ENCODE data around the gene ABI1.
"Not testable (repeated sequence)": the region's sequence is repeated elsewhere in the genome, so short reads cannot be mapped to it uniquely, and the experiment has no call there.

Gene ABI1

GRCh38 chr10:26903431-26904217 lies 42.9 kb upstream of the ABI1 start:
- no peak overlapping the region for H3K4me3 ChIP-seq (ENCODE audit: low read depth, low read length)
- CTCF ChIA-PET, result interaction anchor here (0.7 to 0.9 kb wide), 2 partner anchors 21 to 147 kb away, joined by 3 read pairs; no protein-coding TSS in a partner anchor
- TF ChIP-seq KLF7 (tag by site-specific recombination; IDR thresholded peaks at IDR 0.05; ENCODE audit: borderline replicate concordance) (no peak), ZFP3 (tag by site-specific recombination; IDR thresholded peaks at IDR 0.05; ENCODE audit: low read depth) (no peak), ZNF585B (tag by site-specific recombination; IDR thresholded peaks at IDR 0.05) (no peak), ZNF366 (tag by site-specific recombination; conservative IDR thresholded peaks at IDR 0.05) (no peak), ZNF707 (tag by site-specific recombination; IDR thresholded peaks at IDR 0.05) (no peak), SETDB1 (IDR thresholded peaks at IDR 0.05; ENCODE audit: insufficient read length, low read length) (no peak)
- TF ChIP-seq, protein P1, sequence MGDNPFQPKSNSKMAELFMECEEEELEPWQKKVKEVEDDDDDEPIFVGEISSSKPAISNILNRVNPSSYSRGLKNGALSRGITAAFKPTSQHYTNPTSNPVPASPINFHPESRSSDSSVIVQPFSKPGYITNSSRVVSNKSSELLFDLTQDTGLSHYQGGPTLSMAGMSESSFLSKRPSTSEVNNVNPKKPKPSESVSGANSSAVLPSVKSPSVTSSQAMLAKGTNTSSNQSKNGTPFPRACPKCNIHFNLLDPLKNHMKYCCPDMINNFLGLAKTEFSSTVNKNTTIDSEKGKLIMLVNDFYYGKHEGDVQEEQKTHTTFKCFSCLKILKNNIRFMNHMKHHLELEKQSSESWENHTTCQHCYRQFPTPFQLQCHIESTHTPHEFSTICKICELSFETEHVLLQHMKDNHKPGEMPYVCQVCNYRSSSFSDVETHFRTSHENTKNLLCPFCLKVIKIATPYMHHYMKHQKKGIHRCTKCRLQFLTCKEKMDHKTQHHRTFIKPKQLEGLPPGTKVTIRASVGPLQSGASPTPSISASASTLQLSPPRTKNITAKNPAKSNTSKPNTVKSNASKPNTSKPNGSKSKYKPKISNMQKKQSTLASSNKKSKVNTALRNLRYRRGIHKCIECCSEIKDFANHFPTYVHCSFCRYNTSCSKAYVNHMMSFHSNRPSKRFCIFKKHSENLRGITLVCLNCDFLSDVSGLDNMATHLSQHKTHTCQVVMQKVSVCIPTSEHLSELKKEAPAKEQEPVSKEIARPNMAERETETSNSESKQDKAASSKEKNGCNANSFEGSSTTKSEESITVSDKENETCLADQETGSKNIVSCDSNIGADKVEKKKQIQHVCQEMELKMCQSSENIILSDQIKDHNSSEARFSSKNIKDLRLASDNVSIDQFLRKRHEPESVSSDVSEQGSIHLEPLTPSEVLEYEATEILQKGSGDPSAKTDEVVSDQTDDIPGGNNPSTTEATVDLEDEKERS (tag by site-specific recombination; IDR thresholded peaks at IDR 0.05), result no peak
- H3K9me3 ChIP-seq (ENCODE audit: control insufficient read depth, insufficient read depth, low read depth, low read length), result no peaks in the 10 kb centered on the region
- H3K4me1 ChIP-seq (ENCODE audit: control insufficient read depth, insufficient read depth, low read length), result no peaks in the 10 kb centered on the region
- no peaks in the 10 kb centered on the region for H3K36me3 ChIP-seq (ENCODE audit: control insufficient read depth in 2 of 2, insufficient read depth in 1 of 2, low read length in 2 of 2)
- no peak overlapping the region for H3K27ac ChIP-seq (ENCODE audit: extremely low read depth, low read depth, low read length)
- POLR2A ChIA-PET, result no interaction called here

DNA sequence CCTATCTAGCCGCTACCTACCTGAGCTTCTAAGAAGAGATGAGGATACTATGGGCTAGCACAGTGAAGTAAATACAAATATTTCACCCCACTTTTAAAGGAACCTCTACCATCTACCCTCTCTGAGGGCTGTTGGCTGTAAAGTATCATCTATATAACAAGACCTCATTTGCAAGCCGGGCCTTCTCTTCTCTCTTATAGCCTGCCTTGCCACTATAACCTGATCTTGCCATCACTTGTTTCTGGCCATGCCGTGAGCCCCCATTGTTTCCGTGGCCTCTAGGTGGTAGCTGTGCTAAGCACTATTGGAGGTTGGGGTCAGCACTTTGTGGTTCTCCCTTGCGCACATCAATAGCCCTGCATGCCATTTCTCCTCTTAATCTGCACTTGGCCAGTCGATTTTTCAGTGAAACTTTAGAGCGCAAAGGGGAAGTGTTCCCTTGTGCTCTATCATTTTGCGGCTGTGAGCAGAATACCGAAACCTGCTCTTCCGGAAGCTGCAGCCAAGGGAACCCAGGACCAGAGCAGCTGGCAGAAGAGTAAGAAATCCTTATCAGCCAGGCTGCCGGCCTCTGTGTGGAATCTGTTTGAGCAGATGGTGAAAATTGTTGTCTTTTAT lies 31.7 kb upstream of the ABI1 start:
- not testable (repeated sequence) for H3K4me3 ChIP-seq (ENCODE audit: low read depth, low read length); H3K27ac ChIP-seq (ENCODE audit: extremely low read depth, low read depth, low read length)
- CTCF ChIA-PET, result interaction anchor here (0.6 kb wide), 1 partner anchor 119 kb away, joined by 3 read pairs; no protein-coding TSS in a partner anchor

GRCh38 chr10:26890956-26891355 lies 30.2 kb upstream of the ABI1 start:
- Histone ChIP-seq H3K9me3 (ENCODE audit: control insufficient read depth, insufficient read depth, low read depth, low read length) (no peaks in the 10 kb centered on the region), H3K4me3 (ENCODE audit: low read depth, low read length) (no peak overlapping the region), H3K27ac (ENCODE audit: extremely low read depth, low read depth, low read length) (no peak overlapping the region), H3K4me1 (ENCODE audit: control insufficient read depth, insufficient read depth, low read length) (no peaks in the 10 kb centered on the region), H3K36me3 (ENCODE audit: control insufficient read depth in 2 of 2, insufficient read depth in 1 of 2, low read length in 2 of 2) (no peaks in the 10 kb centered on the region)
- CTCF ChIA-PET, result interaction anchor here (0.6 to 1.1 kb wide), 5 partner anchors 14 to 472 kb away, joined by 3 to 6 read pairs (median 4); no protein-coding TSS in a partner anchor
- POLR2A ChIA-PET, result no interaction called here
- TF ChIP-seq, protein P2, sequence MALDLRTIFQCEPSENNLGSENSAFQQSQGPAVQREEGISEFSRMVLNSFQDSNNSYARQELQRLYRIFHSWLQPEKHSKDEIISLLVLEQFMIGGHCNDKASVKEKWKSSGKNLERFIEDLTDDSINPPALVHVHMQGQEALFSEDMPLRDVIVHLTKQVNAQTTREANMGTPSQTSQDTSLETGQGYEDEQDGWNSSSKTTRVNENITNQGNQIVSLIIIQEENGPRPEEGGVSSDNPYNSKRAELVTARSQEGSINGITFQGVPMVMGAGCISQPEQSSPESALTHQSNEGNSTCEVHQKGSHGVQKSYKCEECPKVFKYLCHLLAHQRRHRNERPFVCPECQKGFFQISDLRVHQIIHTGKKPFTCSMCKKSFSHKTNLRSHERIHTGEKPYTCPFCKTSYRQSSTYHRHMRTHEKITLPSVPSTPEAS (tag by site-specific recombination; IDR thresholded peaks at IDR 0.05), result peak; percentile 90
- peak; percentile 55; the same call in 1 of the 2 replicates for TF ChIP-seq ZNF792 (tag by site-specific recombination; IDR thresholded peaks at IDR 0.05)
- TF ChIP-seq ZNF654 (tag by site-specific recombination; IDR thresholded peaks at IDR 0.05; ENCODE audit: low read depth), result peak; percentile 84
- TF ChIP-seq KLF8 (tag by site-specific recombination; IDR thresholded peaks at IDR 0.05), result peak; percentile 17; the same call in 1 of the 2 replicates
- peak; percentile 29; the same call in 1 of the 2 replicates for TF ChIP-seq ZNF211 (tag by site-specific recombination; IDR thresholded peaks at IDR 0.05; ENCODE audit: low read depth)
- no peak for TF ChIP-seq ZBTB11 (tag by site-specific recombination; conservative IDR thresholded peaks at IDR 0.05; ENCODE audit: low read depth)
- TF ChIP-seq ZNF23 (tag by site-specific recombination; IDR thresholded peaks at IDR 0.05; ENCODE audit: borderline replicate concordance), result no peak
- TF ChIP-seq KLF10 (tag by site-specific recombination; IDR thresholded peaks at IDR 0.05), result no peak
- TF ChIP-seq, protein P3, sequence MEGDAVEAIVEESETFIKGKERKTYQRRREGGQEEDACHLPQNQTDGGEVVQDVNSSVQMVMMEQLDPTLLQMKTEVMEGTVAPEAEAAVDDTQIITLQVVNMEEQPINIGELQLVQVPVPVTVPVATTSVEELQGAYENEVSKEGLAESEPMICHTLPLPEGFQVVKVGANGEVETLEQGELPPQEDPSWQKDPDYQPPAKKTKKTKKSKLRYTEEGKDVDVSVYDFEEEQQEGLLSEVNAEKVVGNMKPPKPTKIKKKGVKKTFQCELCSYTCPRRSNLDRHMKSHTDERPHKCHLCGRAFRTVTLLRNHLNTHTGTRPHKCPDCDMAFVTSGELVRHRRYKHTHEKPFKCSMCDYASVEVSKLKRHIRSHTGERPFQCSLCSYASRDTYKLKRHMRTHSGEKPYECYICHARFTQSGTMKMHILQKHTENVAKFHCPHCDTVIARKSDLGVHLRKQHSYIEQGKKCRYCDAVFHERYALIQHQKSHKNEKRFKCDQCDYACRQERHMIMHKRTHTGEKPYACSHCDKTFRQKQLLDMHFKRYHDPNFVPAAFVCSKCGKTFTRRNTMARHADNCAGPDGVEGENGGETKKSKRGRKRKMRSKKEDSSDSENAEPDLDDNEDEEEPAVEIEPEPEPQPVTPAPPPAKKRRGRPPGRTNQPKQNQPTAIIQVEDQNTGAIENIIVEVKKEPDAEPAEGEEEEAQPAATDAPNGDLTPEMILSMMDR (tag by site-specific recombination; IDR thresholded peaks at IDR 0.05), result peak; percentile 47; the same call in 1 of the 2 replicates
- peak; percentile 85; the same call in 1 of the 2 replicates for TF ChIP-seq ZNF2 (tag by site-specific recombination; IDR thresholded peaks at IDR 0.05)
- TF ChIP-seq ZBTB48 (tag by site-specific recombination; IDR thresholded peaks at IDR 0.05), result peak; percentile 32; the same call in 1 of the 2 replicates
- TF ChIP-seq ZNF391 (tag by site-specific recombination; IDR thresholded peaks at IDR 0.05; ENCODE audit: borderline replicate concordance, low read depth), result no peak
- no peak for TF ChIP-seq ZNF37A (tag by site-specific recombination; IDR thresholded peaks at IDR 0.05)

More for the DNA sequence above, 31.7 kb upstream of the ABI1 start:
- H3K4me1 ChIP-seq (ENCODE audit: control insufficient read depth, insufficient read depth, low read length); H3K9me3 ChIP-seq (ENCODE audit: control insufficient read depth, insufficient read depth, low read depth, low read length); H3K36me3 ChIP-seq (ENCODE audit: control insufficient read depth in 2 of 2, insufficient read depth in 1 of 2, low read length in 2 of 2); POLR2A ChIA-PET: not testable (repeated sequence)

Measured in HEK293 (cell line).